Measurements from ENCODE around the gene ASTL. TPM values are rescaled to one million over a fixed set of nuclear protein-coding genes. Genes with fewer than 3 reads are reported as not detected.

The ASTL gene
- total RNA-seq, 1 experiment from 2014 or later: 0.23 TPM

DNA sequence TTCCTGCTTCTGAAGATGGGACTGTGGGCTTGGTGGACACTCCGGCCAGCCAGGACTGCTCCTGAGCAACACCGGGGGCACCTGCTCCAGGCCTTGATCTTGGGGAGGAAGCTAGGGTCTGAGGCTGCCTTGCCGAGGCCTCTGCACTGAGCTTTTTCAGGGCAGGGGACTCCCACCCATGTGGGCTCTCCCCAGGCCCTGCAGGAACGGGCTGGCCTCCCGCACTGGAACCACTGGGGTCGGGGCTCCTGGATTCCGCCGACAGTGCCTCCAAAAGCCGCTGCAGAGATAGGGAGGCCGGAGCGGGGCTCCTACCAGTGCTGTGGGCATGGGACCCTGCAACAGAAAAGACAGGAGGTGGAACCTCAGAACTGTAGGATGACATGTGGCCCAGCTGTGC, 14.4 kb downstream of the ASTL start:
- Histone ChIP-seq H3K27me3 (replicated peaks; ENCODE audit: control insufficient read depth, insufficient read depth, low read length) (no peaks in the 10 kb centered on the region), H3K9me3 (no peaks in the 10 kb centered on the region), H3K4me1 (no peaks in the 10 kb centered on the region), H3K4me3 (ENCODE audit: low read depth, low read length) (no peak overlapping the region), H3K36me3 (ENCODE audit: control insufficient read depth, insufficient read depth, low read length) (no peaks in the 10 kb centered on the region)
- ChIA-PET CTCF (no interaction called here), POLR2A (no interaction called here)
- Mint-ChIP-seq H3K4me3 (ENCODE audit: unreplicated experiment) (no peak overlapping the region), H3K27me3 (ENCODE audit: insufficient read depth, unreplicated experiment) (peaks cover 22% of the 10 kb centered on the region), H3K9me3 (ENCODE audit: unreplicated experiment) (no peaks in the 10 kb centered on the region), H3K4me1 (ENCODE audit: low read depth, unreplicated experiment) (no peaks in the 10 kb centered on the region), H3K36me3 (ENCODE audit: insufficient read depth, unreplicated experiment) (no peaks in the 10 kb centered on the region), H3K27ac (ENCODE audit: unreplicated experiment) (no peak overlapping the region)
- TF ChIP-seq, protein P1, sequence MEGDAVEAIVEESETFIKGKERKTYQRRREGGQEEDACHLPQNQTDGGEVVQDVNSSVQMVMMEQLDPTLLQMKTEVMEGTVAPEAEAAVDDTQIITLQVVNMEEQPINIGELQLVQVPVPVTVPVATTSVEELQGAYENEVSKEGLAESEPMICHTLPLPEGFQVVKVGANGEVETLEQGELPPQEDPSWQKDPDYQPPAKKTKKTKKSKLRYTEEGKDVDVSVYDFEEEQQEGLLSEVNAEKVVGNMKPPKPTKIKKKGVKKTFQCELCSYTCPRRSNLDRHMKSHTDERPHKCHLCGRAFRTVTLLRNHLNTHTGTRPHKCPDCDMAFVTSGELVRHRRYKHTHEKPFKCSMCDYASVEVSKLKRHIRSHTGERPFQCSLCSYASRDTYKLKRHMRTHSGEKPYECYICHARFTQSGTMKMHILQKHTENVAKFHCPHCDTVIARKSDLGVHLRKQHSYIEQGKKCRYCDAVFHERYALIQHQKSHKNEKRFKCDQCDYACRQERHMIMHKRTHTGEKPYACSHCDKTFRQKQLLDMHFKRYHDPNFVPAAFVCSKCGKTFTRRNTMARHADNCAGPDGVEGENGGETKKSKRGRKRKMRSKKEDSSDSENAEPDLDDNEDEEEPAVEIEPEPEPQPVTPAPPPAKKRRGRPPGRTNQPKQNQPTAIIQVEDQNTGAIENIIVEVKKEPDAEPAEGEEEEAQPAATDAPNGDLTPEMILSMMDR (IDR thresholded peaks at IDR 0.05; ENCODE audit: insufficient read depth in 1 of 2, low read depth in 1 of 2, low read length in 1 of 2, severe bottlenecking in 1 of 2, unreplicated experiment in 1 of 2): no peak
- intact Hi-C loops (cut with micrococcal nuclease; ENCODE audit: unreplicated experiment): no loop called here
- no peak for DNase-seq
- no TSS peak for BruUV-seq (replicated peaks)

DNA sequence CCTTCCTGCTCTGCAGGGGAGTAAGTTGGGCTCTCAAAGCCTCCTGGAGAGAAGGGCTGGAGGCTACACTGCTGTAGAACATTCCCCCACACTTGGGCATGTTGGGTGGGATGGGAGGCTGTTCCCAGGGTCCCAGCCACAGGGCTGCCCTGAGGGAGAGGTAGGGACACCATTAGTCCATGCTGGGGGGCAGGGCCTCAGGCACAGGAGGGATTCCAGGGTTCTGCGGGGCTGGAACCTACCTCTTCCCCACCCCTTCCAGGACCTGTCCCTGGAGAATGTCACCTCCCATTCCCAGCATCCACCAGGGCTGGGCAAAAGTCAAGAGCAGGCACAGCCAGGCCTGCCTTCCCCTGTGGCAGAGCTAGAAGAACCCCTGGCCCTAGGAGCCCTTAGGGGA, 15.0 kb downstream of the ASTL start:
- H3K4me3 Mint-ChIP-seq (ENCODE audit: unreplicated experiment): no peak overlapping the region
- ChIA-PET CTCF (no interaction called here), POLR2A (no interaction called here)
- Histone ChIP-seq H3K4me3 (ENCODE audit: low read depth, low read length) (no peak overlapping the region), H3K27me3 (replicated peaks; ENCODE audit: control insufficient read depth, insufficient read depth, low read length) (no peaks in the 10 kb centered on the region), H3K9me3 (no peaks in the 10 kb centered on the region), H3K4me1 (no peaks in the 10 kb centered on the region), H3K36me3 (ENCODE audit: control insufficient read depth, insufficient read depth, low read length) (no peaks in the 10 kb centered on the region)
- H3K9me3 Mint-ChIP-seq (ENCODE audit: unreplicated experiment): no peaks in the 10 kb centered on the region
- TF ChIP-seq, protein P1 (IDR thresholded peaks at IDR 0.05; ENCODE audit: insufficient read depth in 1 of 2, low read depth in 1 of 2, low read length in 1 of 2, severe bottlenecking in 1 of 2, unreplicated experiment in 1 of 2): no peak
- H3K4me1 Mint-ChIP-seq (ENCODE audit: low read depth, unreplicated experiment): no peaks in the 10 kb centered on the region
- no TSS peak for BruUV-seq (replicated peaks)
- no peaks in the 10 kb centered on the region for H3K36me3 Mint-ChIP-seq (ENCODE audit: insufficient read depth, unreplicated experiment)
- peaks cover 22% of the 10 kb centered on the region for H3K27me3 Mint-ChIP-seq (ENCODE audit: insufficient read depth, unreplicated experiment)
- DNase-seq: no peak
- H3K27ac Mint-ChIP-seq (ENCODE audit: unreplicated experiment): no peak overlapping the region
- intact Hi-C loops (cut with micrococcal nuclease; ENCODE audit: unreplicated experiment): no loop called here

DNA sequence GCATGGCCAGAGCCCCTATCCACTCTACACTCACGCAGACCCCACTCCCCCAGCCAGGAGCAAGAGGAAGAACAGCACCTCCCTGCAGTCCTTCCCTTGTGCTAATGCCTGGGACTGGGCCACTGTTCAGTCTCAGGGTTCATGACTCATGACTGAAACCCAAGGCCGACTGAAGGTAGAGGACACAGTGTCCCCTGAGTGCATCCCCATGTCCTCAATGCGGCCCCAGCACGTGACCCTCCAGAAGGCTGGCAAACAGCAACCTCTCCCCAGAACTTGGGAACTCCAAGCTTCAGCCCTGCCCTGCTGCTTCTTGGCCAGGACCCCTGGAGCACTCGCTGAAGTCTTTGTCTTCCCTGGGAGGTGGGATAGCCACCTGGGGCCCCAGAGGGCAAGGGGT, 15.9 kb downstream of the ASTL start:
- DNase-seq: no peak
- TF ChIP-seq, protein P1 (IDR thresholded peaks at IDR 0.05; ENCODE audit: insufficient read depth in 1 of 2, low read depth in 1 of 2, low read length in 1 of 2, severe bottlenecking in 1 of 2, unreplicated experiment in 1 of 2): no peak
- ChIA-PET POLR2A (no interaction called here), CTCF (no interaction called here)
- Histone ChIP-seq H3K4me1 (peaks cover 8% of the 10 kb centered on the region), H3K36me3 (ENCODE audit: control insufficient read depth, insufficient read depth, low read length) (no peaks in the 10 kb centered on the region), H3K4me3 (ENCODE audit: low read depth, low read length) (no peak overlapping the region), H3K9me3 (no peaks in the 10 kb centered on the region), H3K27me3 (replicated peaks; ENCODE audit: control insufficient read depth, insufficient read depth, low read length) (no peaks in the 10 kb centered on the region)
- Mint-ChIP-seq H3K4me1 (ENCODE audit: low read depth, unreplicated experiment) (peaks cover 5% of the 10 kb centered on the region), H3K36me3 (ENCODE audit: insufficient read depth, unreplicated experiment) (no peaks in the 10 kb centered on the region), H3K4me3 (ENCODE audit: unreplicated experiment) (no peak overlapping the region), H3K9me3 (ENCODE audit: unreplicated experiment) (no peaks in the 10 kb centered on the region), H3K27me3 (ENCODE audit: insufficient read depth, unreplicated experiment) (peaks cover 25% of the 10 kb centered on the region), H3K27ac (ENCODE audit: unreplicated experiment) (no peak overlapping the region)
- intact Hi-C loops (cut with micrococcal nuclease; ENCODE audit: unreplicated experiment): no loop called here
- BruUV-seq (replicated peaks): no TSS peak
